Left colon (tissue), 2 donors: Measurements from ENCODE around the gene CFAP52. TPM values are rescaled to one million over a fixed set of nuclear protein-coding genes. Genes with fewer than 3 reads are reported as not detected.
"Not testable (repeated sequence)": the region's sequence is repeated elsewhere in the genome, so short reads cannot be mapped to it uniquely, and the experiment has no call there.

Source experiments
- ATAC-seq: fragments of 200-7000 bp; cut with Tn5 transposase; one replicate; pipeline ENCODE4 v1.9.1; 2020; ENCODE audit warnings: mild to moderate bottlenecking, moderate library complexity
- DNase-seq, 2 donors: peaks; one replicate each; pipeline ENCODE4 v3.0.0-alpha.2; 2020
- intact Hi-C, 2 donors: fragments of 100-400 bp; cut with DNase I in 1 of 2; cut with micrococcal nuclease in 1 of 2; formaldehyde crosslinking; loops; one replicate each; pipeline versions ENCODE4 v1.11.2 to v1.14.0; 2022; cut with DNase I, micrococcal nuclease
- total RNA-seq, 2 donors: library from RNA; stranded (reverse); fragmentation: NEBNext Ultra II Directional; extraction: Animal tissue kit (Norgen Biotek cat#: 25700); gene quantifications; one replicate each; pipeline ENCODE4 v1.2.1, GENCODE V29; 2021
- donor health status: DM: no; HTN: no; CAD: no.
- donor health status: DM: yes; HTN: yes; CAD: no.

Gene CFAP52
- total RNA-seq, 2 donors from 2014 or later = not detected

- DNase-seq (no peak), ATAC-seq (no peak)
- intact Hi-C loops = no loop called here
Measured at GRCh38 chr17:9566067-9566466, 10.4 kb upstream of the CFAP52 start.

- ATAC-seq = not testable (repeated sequence)
Measured at GRCh38 chr17:9566739-9567138, 9.7 kb upstream of the CFAP52 start.

GRCh38 chr17:9568004-9568403, 8.4 kb upstream of the CFAP52 start:
- DNase-seq = no peak
- ATAC-seq = no peak
- intact Hi-C loops = no loop called here

More at GRCh38 chr17:9566739-9567138, 9.7 kb upstream of the CFAP52 start:
- DNase-seq, intact Hi-C loops: not testable (repeated sequence)

GRCh38 chr17:9568957-9569588, 7.4 kb upstream of the CFAP52 start:
- DNase-seq (no peak), ATAC-seq (no peak)
- intact Hi-C loops = no loop called here

GRCh38 chr17:9571201-9571600, 5.2 kb upstream of the CFAP52 start:
- intact Hi-C loops = no loop called here
- no peak for ATAC-seq

GRCh38 chr17:9575381-9576101, 901 bp upstream of the CFAP52 start, which contains the start of gene STX8:
Gene STX8, minus strand, starts transcription at chr17:9575820. Its CDS starts 12 bp downstream, at chr17:9575808.
- peak; percentile 92 to 97 for DNase-seq
- intact Hi-C loops = no loop called here
- peak; percentile 96 for ATAC-seq

More at GRCh38 chr17:9571201-9571600, 5.2 kb upstream of the CFAP52 start:
- DNase-seq = no peak

- ATAC-seq (no peak), DNase-seq (no peak)
- intact Hi-C loops = no loop called here
Measured at GRCh38 chr17:9577373-9577709, 899 bp downstream of the CFAP52 start.

- DNase-seq (no peak), ATAC-seq (no peak)
- intact Hi-C loops = no loop called here
Measured at GRCh38 chr17:9587969-9588656, 11.7 kb downstream of the CFAP52 start.

GRCh38 chr17:9594065-9594464, 17.6 kb downstream of the CFAP52 start:
- ATAC-seq (no peak), DNase-seq (no peak)
- intact Hi-C loops = no loop called here

GRCh38 chr17:9597638-9598037, 21.2 kb downstream of the CFAP52 start:
- DNase-seq, ATAC-seq, intact Hi-C loops: not testable (repeated sequence)

- intact Hi-C loops = no loop called here
- ATAC-seq = no peak
- no peak for DNase-seq
Measured at GRCh38 chr17:9598661-9599060, 22.2 kb downstream of the CFAP52 start.

- DNase-seq = not testable (repeated sequence)
Measured at GRCh38 chr17:9604583-9604982, 28.1 kb downstream of the CFAP52 start.

GRCh38 chr17:9606453-9606852, 30.0 kb downstream of the CFAP52 start:
- ATAC-seq (no peak), DNase-seq (no peak)
- intact Hi-C loops = no loop called here

More at GRCh38 chr17:9604583-9604982, 28.1 kb downstream of the CFAP52 start:
- intact Hi-C loops, ATAC-seq: not testable (repeated sequence)

GRCh38 chr17:9607058-9607457, 30.6 kb downstream of the CFAP52 start:
- intact Hi-C loops, DNase-seq, ATAC-seq: not testable (repeated sequence)

- intact Hi-C loops = no loop called here
- no peak for DNase-seq
- ATAC-seq = no peak
Measured at GRCh38 chr17:9611557-9611956, 35.1 kb downstream of the CFAP52 start.

GRCh38 chr17:9612006-9612405, 35.6 kb downstream of the CFAP52 start:
- ATAC-seq (no peak), DNase-seq (no peak)
- intact Hi-C loops = no loop called here

- ATAC-seq (no peak), DNase-seq (no peak)
- intact Hi-C loops = no loop called here
Measured at GRCh38 chr17:9615486-9615885, 39.0 kb downstream of the CFAP52 start.

GRCh38 chr17:9622961-9623360, 46.5 kb downstream of the CFAP52 start:
- no peak for DNase-seq
- no peak for ATAC-seq
- intact Hi-C loops = no loop called here

GRCh38 chr17:9628509-9628908, 52.1 kb downstream of the CFAP52 start:
- intact Hi-C loops = no loop called here
- peak; percentile 43 to 65 for DNase-seq
- peak; percentile 100 for ATAC-seq

GRCh38 chr17:9632741-9633140, 56.3 kb downstream of the CFAP52 start:
- DNase-seq = no peak
- ATAC-seq = no peak
- intact Hi-C loops = no loop called here
